KOPT-K1 (cell line): ENCODE data around the gene FAM193B.
A peak's percentile ranks its signal among the peaks of the same experiment; 100 is the strongest.

ENCODE experiments used
- H3K27ac ChIP-seq: fragments of 200-600 bp; sonication (generic); 2 replicates; pipeline ENCODE4 v1.5.1; 2016; ENCODE audit warnings: antibody characterized with exemption, mild to moderate bottlenecking, low read depth, low read length; ENCODE audit not compliant: poor library complexity, severe bottlenecking
- H3K36me3 ChIP-seq: fragments of 200-600 bp; sonication (generic); 2 replicates; pipeline ENCODE4 v1.5.1; 2017; ENCODE audit warnings: antibody characterized with exemption, mild to moderate bottlenecking, low read length, moderate library complexity; ENCODE audit not compliant: insufficient read depth
- H3K9me3 ChIP-seq: fragments of 200-600 bp; sonication (generic); 2 replicates; pipeline ENCODE4 v1.5.1; 2017; ENCODE audit warnings: antibody characterized with exemption, low read length, mild to moderate bottlenecking; ENCODE audit not compliant: insufficient read depth, poor library complexity, severe bottlenecking

The FAM193B gene

DNA sequence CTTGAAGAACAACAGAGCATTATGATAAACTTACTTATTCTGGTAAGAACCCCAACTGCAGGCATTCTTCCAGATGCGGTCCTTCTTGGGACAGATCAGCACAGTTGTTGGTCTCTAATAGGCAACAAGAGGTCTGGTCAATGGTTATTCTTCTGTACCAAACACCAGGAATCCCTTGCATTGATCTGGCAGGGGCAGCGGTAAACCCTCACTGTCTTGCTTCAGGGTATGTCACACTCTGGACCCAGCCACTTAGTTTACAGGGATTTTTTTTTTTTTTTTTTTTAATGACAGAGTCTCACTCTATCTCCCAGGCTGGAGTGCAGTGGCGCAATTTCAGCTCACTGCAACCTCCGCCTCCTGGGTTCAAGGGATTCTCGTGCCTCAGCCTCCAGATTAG is 1.3 kb upstream of the FAM193B start:
- H3K27ac ChIP-seq: no peak overlapping the region
- peaks cover 24% of the 10 kb centered on the region for H3K36me3 ChIP-seq
- H3K9me3 ChIP-seq: no peaks in the 10 kb centered on the region

DNA sequence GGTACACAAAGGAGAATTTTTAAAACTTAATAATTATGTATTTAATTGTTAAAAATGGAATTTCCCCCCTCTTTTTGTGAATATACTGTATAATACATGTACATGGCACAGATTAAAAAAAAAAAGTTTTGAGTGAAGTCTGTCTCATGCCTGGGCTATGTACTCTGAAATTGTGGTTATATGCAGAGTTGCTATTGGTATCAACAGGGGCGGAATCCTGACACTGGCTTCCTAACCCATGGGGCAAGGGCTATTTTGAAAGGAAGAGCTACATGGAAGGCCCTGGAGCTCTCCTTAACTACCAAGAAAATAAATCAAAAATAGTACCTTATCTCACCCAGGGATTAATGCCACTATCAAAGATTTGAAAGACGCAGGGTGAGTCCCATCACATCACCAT is 865 bp upstream of the FAM193B start:
- H3K36me3 ChIP-seq: peaks cover 29% of the 10 kb centered on the region
- no peak overlapping the region for H3K27ac ChIP-seq
- no peaks in the 10 kb centered on the region for H3K9me3 ChIP-seq

DNA sequence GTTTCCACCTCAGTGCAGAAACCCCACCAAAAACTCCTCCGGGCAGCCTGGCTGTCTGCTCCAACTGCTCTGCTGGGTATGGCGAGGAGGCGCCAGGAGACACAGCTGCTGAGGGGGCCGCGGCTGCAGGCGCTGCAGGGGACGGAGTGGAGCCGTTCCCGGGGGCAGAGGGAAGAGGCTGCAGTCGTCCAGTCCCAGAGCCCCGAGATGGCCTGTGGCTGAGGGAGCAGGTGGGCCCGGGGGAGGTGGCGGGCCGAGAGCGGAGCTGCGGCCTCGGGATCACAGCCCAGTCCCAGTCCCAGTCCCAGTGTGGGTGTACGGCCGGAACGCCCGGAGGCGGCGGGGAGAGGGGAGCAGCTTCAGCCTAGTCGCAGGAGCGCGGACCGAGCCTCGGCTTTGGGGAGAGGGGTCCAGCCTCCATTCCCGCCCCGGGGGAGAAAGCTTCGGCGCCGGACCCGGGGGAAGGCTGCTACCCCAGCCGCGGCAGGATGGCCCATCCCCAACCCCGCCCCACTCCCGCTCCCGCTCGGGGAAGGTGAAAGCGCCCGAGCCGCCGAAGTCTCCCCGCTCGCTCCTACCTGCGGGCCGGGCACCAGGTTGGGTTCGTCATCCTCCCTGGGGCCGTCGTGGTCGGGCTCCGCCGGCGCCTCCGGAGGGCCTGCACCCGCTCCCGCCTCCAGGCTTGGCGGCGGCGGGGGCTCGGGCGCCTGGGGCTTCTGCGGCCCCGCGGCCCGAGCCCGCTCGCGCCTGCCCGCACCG is 513 bp downstream of the FAM193B start:
- no peaks in the 10 kb centered on the region for H3K9me3 ChIP-seq
- H3K27ac ChIP-seq: peak overlapping the region; percentile 64
- peaks cover 39% of the 10 kb centered on the region for H3K36me3 ChIP-seq

DNA sequence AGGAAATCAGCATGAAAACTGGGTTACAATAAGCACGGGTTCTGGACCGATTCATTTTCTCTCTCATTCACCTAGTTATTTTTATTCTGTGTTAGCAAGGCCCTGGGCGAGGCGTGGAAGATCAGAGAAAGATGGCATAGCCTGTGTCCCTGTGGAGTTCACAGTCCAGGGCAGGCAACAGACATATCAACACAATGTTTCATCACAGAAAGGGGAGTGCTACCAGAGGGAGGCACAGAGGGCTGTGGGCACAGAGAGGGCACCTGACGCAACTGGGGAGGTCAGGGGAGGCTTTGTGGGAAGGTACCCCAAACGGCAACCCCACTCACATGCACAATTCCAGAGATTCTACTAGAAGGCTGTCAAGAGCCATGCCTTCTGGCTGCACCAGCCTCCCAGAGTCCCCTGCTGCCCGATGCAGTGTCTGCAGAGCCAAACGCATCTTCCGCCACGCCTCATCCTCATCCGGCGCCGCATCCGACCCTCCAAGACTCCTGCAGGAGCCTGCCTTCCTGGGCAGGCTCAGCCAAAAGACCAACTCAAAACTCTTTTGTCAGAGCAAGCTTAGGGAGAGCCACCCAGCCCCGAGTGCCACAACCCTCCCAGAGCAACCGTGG is 1.4 kb downstream of the FAM193B start:
- peaks cover 48% of the 10 kb centered on the region for H3K36me3 ChIP-seq
- peak overlapping the region; percentile 64 for H3K27ac ChIP-seq
- H3K9me3 ChIP-seq: no peaks in the 10 kb centered on the region

DNA sequence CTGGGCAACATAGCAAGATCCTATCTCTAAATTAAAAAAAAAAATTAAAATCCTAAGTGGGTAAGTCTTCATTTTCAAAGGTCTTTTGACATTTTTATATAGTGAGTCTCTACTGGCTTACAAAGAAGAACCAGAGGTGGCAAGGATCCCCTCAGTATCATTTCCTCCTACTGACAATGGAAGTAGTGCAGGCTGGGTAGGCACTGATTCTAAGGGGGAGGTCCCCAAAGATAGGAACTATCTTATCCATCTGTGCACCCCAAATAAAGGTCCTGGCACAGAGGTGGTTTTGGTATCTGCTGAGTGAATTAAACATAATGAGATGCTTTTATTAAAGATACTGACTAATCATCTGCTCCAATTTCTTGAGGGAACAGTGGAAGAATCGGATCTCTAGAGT is 4.2 kb downstream of the FAM193B start:
- Histone ChIP-seq H3K27ac (no peak overlapping the region), H3K9me3 (no peaks in the 10 kb centered on the region), H3K36me3 (peaks cover 66% of the 10 kb centered on the region)

DNA sequence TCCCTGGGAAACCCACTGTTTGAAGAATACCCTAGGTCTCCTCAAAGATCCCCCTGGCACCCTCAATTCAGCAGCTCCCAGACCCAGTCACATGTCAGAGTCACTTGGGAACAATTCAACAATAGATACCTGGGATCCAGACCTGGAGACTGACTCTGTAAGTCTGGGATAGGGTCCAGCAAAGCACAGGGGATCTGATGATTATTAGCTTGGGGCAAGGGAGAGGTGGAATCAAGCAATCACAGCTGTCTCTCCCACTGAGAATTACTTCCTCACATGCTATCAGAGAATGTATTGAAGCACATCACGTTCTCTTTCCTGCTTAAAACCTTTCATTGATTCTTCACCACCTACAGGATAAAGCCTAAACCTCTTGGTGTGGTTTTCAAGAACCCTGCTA is 5.9 kb downstream of the FAM193B start:
- H3K9me3 ChIP-seq: no peaks in the 10 kb centered on the region
- H3K36me3 ChIP-seq: peaks cover 71% of the 10 kb centered on the region
- H3K27ac ChIP-seq: no peak overlapping the region

DNA sequence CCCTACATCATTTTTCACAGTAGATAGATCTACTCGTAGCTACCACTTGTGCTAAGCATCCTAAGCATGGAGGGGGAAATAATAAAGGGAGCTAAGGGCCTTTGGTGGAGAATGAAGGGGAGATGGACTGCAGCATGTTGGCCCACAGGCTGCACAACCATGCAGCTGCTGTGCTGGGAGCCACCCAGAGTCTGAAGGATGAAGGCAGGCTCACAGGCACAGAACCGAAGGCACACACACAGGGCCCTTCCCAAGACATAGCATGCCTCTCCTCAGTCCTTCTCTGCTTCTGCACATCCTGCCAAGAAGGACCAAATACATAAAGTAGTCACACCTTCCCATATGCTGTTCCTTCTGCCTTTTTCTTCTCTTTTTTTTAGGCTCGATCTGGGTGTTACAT is 6.6 kb downstream of the FAM193B start:
- Histone ChIP-seq H3K27ac (no peak overlapping the region), H3K9me3 (no peaks in the 10 kb centered on the region), H3K36me3 (peaks cover 75% of the 10 kb centered on the region)

DNA sequence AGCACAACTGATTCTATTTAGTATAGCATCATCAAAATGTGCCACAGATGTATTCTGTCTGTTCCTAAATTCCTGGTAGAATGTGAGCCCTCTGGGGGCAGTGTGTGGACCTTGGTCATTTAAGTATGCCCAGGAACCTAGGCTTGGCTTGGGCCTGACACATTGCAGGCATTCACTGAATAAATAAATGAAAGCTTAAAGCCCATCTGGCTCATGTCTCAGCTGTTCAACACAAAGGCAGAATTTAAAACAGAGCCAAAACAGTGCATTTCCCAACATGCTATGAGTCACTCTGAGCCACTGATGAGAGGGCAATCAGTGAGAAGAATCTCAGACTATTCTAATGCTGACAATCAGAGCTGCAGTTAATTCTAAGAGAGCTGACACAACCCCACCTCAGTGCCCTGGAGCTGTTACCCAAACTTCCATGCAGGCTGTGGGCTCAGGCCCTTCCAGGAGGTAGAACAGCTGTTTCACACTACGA is 8.1 kb downstream of the FAM193B start:
- Histone ChIP-seq H3K36me3 (peaks cover 74% of the 10 kb centered on the region), H3K9me3 (no peaks in the 10 kb centered on the region), H3K27ac (no peak overlapping the region)

DNA sequence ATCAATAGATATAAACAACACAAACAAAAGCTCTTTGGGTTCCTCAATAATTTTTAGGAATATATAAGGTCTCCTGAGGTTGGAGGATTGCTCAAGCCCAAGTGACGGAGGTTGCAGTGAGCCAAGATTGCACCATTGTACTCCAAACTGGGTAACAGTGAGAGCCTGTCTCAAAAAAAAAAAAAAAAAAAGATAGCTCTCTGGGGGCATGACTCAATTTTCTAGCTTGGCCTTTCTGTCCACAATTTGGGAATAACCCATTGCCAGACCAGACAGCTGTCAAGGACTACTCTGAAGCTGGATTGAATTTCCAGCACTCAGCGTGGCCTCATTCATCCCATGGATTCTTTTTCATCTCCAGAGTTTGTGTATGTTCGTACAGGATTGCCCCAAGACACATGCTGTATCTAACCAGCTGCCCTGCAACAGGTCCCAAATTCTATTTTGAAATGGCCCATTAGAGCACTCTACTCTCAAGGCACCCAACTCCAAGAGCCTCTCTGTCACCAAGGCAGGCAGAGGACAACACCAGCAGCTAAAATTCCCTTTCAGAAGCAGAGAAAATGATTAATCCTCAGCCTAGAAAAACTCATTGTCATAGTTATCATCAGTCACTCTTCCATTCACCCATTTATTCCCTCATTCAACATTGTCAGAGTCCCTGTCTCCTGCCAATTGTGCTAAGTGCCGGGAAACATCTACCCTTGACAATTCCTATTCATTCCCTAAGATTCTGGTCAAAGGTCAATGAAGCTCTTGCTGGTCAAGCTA is 8.7 kb downstream of the FAM193B start:
- Histone ChIP-seq H3K27ac (no peak overlapping the region), H3K36me3 (peaks cover 71% of the 10 kb centered on the region), H3K9me3 (no peaks in the 10 kb centered on the region)

DNA sequence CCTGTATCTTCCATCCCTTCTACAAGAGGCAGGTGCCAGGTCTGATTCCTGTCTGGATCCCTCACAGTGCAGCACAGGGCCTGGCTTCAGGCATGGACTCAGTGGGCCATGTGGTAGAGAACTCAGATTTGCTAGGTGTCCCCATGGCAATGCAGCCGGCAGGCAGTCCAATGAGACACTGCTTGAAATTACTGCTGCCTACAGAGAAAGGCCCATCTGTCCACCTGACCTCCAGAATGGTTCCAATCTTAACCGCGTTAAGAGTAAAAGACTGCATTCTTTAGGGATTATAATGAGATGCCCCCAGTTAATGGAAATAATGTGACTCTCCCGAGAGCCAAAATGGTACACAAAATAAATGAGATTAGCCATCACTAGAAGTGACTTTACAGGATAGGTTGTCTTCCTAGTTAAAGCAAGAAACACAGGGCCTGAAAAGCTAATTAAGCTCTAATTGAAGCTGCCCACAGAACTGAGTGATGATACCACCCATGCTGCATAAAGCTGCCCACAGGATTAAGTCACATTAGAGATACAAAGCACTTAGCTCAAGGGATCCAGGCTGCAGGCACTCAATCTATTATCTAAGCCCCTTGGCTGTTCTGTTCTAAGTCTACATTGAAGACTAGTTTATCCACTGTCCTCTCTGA is 11.4 kb downstream of the FAM193B start:
- Histone ChIP-seq H3K36me3 (peaks cover 70% of the 10 kb centered on the region), H3K27ac (no peak overlapping the region), H3K9me3 (no peaks in the 10 kb centered on the region)

DNA sequence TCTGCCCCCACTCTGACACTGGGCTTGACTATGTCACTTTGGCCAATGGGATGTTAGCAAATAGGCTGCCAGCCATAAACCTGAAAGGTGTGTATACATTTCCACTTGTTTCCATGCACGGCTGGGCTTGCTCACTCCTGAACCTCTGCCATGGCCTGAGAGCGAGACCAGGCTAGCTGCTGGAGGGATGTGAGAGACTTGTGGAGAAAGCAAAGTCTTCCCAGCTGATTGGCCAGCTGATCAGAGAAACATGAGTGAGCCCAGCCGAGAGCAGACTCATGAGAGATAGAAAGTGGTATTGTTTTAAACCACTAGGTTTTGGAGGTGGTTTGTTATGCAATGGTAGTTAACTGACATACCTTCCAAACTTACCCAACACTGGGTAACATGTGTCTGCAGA is 13.9 kb downstream of the FAM193B start:
- Histone ChIP-seq H3K36me3 (peaks cover 77% of the 10 kb centered on the region), H3K9me3 (no peaks in the 10 kb centered on the region), H3K27ac (no peak overlapping the region)

DNA sequence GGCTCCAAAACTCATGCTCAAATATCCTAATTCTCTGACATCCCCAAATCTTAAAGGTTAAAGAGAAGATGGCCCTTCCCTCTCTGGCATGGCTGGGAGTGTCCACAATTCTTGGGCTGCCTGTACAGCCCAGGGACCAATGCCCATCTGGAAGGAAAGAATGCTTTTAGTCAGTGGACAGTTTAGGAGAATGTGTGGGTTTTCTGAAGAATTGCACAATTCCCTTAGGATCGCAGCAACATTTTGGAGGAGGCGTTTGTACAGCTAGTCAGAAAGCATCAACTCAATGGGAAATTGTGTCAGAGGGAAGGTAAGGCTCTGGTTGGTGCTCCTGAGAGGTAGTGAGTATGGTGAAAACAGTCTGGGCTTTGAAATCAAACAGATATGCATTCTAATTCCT is 15.0 kb downstream of the FAM193B start:
- Histone ChIP-seq H3K36me3 (peaks cover 84% of the 10 kb centered on the region), H3K9me3 (no peaks in the 10 kb centered on the region), H3K27ac (no peak overlapping the region)

DNA sequence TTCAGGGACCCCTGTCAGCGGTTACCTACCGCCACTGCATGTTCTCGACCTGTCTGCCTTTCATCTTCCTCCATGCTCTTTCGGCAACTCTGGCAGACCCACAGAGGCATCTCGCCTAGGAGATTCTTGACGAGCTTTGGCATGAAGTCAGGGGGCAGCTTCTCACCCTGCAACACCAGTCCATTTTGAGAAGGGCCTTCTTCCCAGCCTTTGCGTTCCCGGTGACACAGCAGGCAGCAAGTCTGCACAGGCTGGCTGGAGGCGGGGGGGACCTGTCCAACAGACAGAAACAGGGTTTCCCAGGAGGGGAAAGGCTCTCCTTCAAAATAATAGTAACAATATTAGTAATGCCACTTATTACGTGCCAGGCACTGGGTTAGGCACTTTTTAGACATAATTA is 15.5 kb downstream of the FAM193B start:
- H3K36me3 ChIP-seq: peaks cover 88% of the 10 kb centered on the region
- H3K27ac ChIP-seq: no peak overlapping the region
- no peaks in the 10 kb centered on the region for H3K9me3 ChIP-seq

DNA sequence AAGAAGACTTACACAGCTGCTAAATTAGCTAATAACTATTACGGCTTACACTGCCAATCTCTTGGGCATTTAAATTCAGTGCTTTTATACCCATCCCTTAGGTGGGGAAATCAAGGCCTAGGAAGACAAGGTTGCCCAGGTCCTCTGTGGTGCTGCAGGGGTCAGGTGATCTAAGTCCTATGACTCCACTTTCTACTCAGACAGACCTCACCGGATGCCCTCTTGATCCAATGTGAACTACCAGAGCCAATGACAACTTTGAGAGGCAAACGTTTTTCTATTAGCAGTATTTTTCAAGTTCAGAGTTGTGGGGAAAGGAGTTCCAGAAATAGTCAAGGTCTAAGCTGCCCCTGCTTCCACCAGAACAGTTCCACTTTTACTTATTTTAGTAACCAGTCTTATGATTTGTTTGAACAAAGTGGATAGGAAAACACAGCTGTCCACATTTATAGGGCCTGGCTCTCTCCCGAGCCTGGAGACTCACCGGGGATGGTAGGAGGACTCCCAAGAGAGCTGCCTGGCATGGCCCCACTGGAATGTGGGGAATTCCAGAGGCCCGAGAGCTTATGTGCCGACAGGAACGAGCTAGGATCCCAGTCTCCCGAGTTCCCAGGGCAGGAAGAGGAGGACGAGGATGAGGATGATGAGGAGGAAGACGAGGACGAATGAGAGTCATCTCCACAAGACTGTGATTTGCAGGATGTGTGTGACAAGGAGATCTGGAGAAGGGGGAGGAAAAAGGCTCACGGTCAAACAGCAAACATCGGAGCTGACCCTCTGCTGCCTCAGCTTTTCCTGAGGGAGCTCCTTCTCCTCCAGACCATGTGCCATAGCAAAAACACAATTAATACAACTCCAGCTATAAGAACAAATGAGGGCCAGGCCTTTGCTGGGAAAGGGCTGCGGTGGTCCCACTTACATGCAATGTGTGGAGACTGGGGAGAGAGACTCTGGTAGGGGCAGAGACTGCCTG is 16.7 kb downstream of the FAM193B start:
- Histone ChIP-seq H3K36me3 (peaks cover 90% of the 10 kb centered on the region), H3K27ac (no peak overlapping the region)

More for the DNA sequence above, 16.7 kb downstream of the FAM193B start:
- no peaks in the 10 kb centered on the region for H3K9me3 ChIP-seq
